ENCODE data around the gene SCP2D1.

The SCP2D1 gene

DNA sequence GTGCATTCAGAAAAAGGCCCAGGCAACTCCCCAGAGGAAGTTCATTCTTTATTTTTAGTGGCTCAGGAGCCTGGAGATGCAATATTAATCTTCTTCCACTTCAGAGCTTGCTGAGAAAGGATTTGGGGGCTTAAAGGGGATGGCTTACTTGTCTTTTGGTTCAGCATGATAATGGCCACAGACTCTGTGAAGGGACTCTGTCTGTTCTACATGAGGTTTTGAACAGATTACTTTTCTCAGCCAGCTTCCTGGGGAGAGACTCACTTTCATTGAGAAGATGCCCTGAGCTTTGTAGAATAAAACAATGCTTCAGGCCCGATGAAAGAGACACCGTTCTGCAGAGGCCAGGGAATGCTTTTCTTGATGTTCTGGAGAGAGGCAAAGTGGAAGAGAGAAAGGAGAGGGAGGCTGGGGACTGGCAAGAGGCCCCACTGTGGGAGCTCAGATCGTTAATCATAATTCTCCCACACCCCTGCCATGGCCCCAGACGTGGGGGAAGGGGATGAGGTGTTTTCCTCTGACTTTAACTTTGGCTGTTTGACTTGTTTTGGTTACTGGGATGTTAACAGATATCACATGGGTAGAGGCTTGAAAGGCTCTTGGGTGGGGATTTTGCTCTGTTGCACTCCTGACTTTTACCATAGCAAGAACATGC, 19.1 kb downstream of the SCP2D1 start:
- ChIA-PET CTCF (no interaction called here), POLR2A (no interaction called here)
- no peak for DNase-seq (ENCODE audit: extremely low spot score)
- TF ChIP-seq, protein P1, sequence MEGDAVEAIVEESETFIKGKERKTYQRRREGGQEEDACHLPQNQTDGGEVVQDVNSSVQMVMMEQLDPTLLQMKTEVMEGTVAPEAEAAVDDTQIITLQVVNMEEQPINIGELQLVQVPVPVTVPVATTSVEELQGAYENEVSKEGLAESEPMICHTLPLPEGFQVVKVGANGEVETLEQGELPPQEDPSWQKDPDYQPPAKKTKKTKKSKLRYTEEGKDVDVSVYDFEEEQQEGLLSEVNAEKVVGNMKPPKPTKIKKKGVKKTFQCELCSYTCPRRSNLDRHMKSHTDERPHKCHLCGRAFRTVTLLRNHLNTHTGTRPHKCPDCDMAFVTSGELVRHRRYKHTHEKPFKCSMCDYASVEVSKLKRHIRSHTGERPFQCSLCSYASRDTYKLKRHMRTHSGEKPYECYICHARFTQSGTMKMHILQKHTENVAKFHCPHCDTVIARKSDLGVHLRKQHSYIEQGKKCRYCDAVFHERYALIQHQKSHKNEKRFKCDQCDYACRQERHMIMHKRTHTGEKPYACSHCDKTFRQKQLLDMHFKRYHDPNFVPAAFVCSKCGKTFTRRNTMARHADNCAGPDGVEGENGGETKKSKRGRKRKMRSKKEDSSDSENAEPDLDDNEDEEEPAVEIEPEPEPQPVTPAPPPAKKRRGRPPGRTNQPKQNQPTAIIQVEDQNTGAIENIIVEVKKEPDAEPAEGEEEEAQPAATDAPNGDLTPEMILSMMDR (IDR thresholded peaks at IDR 0.05; ENCODE audit: control extremely low read depth, extremely low read depth, low read depth, missing control alignments) = no peak

DNA sequence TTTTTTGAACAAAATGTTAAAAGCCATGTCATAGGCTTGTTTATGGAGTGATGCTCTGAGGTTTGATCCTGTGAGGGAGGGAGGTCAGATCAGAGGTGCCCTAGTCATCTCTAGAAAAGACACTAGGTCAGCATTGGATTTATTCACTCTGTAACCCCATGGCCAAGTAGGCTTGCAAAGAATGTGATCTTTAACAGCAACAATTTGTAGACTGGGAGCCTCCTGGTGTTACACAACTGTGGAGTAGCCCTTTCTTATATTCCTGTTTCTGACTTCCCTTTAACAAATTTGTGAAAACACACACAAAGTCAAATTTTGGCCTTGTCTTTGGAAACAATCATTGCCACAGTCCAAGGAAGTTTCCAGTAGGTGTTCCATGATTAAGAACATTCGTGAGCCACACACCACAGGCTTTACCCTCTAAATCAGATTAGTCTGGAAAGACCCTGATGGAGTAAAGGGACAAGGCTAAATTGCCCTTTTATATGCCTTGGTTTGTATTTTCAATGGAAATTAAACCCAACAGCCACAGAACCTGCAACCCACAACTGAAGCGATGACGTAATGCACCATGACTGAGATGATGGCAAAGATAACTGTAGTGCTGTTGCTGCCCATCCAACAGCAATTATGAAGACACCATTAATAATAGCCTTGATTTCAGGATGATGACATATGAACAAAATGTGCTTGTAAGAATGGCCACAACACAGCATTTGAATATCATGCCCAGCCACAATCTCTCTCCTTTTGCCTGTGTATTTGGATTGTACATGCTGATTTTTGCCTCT, 22.1 kb downstream of the SCP2D1 start:
- TF ChIP-seq, protein P1 (IDR thresholded peaks at IDR 0.05; ENCODE audit: control extremely low read depth, extremely low read depth, low read depth, missing control alignments) = no peak
- ChIA-PET CTCF (interaction anchor here (0.8 to 1.0 kb wide), 2 partner anchors 9 kb away, joined by 3 to 4 read pairs; no protein-coding TSS in a partner anchor), POLR2A (no interaction called here)
- no peak for DNase-seq (ENCODE audit: extremely low spot score)

DNA sequence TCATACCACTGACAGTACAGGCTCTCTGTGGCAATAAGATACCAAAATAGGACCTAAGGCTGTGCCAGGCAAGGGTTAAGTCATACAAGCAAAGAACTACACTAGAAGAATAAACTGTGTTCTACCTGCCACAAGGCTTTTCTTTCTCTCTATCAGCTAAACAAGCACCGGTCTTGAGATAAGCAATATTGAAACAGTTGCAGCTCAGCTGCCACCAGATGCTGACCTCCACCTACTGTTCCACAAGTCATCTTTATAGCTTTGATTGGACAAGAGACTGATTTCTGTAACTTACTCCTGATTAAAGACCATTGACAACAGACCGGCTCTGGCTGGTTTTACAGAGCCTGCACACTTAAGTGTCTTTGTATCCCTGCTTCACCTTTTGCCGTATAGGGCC, 24.1 kb downstream of the SCP2D1 start:
- TF ChIP-seq, protein P1 (IDR thresholded peaks at IDR 0.05; ENCODE audit: control extremely low read depth, extremely low read depth, low read depth, missing control alignments) = no peak
- DNase-seq (ENCODE audit: extremely low spot score) = no peak
- POLR2A ChIA-PET = no interaction called here
- CTCF ChIA-PET = interaction anchor here (0.9 kb wide), 1 partner anchor 40 kb away, joined by 3 read pairs; no protein-coding TSS in a partner anchor

DNA sequence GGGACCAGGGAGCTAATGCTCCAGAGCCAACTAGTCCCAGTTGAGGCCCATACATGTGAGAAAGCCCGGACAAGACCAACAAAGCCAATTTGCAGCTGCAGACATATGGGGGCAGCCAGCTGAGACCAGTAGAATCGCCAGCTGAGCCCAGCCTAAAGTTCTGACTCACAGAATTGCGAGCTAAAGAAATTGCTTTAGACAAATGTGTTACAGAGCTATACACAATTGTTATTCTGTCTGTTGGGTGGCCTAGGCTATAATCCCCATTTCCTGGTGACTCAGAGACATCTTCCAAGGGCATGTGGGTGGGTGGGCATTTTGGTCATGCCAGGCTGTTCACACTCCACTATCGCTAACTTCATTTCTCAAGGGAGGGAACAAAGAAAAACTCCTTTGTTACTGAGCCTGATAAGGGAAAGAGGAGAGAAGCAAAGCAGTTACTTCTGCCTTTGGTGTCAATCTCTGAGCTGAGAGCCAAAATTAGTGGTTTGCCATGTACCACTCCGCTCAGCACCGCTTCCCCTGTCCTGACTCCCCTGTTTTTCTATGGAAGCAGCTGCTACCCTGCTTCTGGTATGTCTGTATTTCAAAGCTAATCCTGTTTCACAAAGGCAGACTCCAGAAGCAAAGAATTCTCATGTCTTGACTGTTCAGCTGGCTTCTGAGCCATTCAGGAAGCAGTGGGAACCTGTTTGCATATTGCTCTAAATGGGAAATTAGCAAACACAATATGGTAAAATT, 26.1 kb downstream of the SCP2D1 start:
- CTCF ChIA-PET = interaction anchor here (0.8 kb wide), 1 partner anchor 29 kb away, joined by 3 read pairs; no protein-coding TSS in a partner anchor
- POLR2A ChIA-PET = no interaction called here
- no peak for DNase-seq (ENCODE audit: extremely low spot score)
- TF ChIP-seq, protein P1 (IDR thresholded peaks at IDR 0.05; ENCODE audit: control extremely low read depth, extremely low read depth, low read depth, missing control alignments) = no peak

DNA sequence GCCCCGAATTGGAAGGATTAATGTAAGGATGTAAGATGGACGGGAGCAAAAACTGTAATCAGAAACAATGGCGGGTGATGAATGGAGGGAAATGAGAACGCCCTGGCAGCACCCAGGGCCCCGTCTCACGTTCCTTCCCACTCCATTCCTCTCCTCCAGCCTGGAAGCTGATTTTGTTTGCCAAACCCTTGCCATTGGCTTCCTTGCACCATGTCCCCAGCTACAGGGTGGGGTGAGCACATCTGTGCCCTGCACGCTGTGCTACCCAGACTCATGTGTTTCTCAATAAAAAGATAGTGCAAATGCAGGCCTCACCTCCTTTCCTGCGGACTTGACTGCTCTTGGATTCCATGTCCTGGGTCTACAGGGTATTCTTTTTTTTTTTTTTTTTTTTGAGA, 26.7 kb downstream of the SCP2D1 start:
- ChIA-PET CTCF (interaction anchor here (0.8 kb wide), 1 partner anchor 29 kb away, joined by 3 read pairs; no protein-coding TSS in a partner anchor), POLR2A (no interaction called here)
- TF ChIP-seq, protein P1 (IDR thresholded peaks at IDR 0.05; ENCODE audit: control extremely low read depth, extremely low read depth, low read depth, missing control alignments) = no peak
- no peak for DNase-seq (ENCODE audit: extremely low spot score)

DNA sequence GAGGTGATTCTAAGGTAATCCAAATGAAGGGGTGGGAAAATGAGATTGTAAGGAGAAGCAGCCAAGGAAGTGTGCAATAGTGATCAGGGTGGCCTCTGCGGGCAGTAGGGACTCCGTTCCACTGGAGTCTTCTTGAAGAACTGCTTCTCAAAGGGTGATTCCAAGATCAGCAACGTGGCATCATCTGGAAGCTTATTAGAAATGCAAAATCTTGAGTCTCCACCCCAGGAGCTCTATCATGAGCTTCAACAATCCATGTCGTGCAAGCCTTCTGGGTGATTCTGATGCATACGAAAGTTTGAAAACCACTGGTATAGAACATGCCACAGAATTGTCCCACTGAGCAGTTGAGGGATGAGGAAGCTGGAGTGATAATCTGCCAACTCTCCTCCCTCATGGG, 31.4 kb downstream of the SCP2D1 start:
- TF ChIP-seq, protein P1 (IDR thresholded peaks at IDR 0.05; ENCODE audit: control extremely low read depth, extremely low read depth, low read depth, missing control alignments) = no peak
- ChIA-PET POLR2A (no interaction called here), CTCF (interaction anchor here (1.7 kb wide), 1 partner anchor 8 kb away, joined by 4 read pairs; no protein-coding TSS in a partner anchor)
- DNase-seq (ENCODE audit: extremely low spot score) = no peak
